OCI-LY3 (cell line): ENCODE measurements around the gene RNH1.

Source experiments
- H2AFZ ChIP-seq: fragments of 200-600, 300-600 bp; shearing (Covaris generic); 2 replicates; pipeline ENCODE4 v1.6.0; 2014; ENCODE audit warnings: antibody characterized with exemption, low read depth, low read length
- H3K27ac ChIP-seq: fragments of 200-600, 300-600 bp; sonication (generic); 2 replicates; pipeline ENCODE4 v1.5.1; 2014; ENCODE audit warnings: mild to moderate bottlenecking, low read length, moderate library complexity, mixed read lengths
- H3K27me3 ChIP-seq: fragments of 200-600, 300-600 bp; sonication (generic); 2 replicates; pipeline ENCODE4 v1.6.1; 2014; ENCODE audit warnings: low read depth, low read length, mixed read lengths
- H3K36me3 ChIP-seq: fragments of 200-600, 300-600 bp; sonication (generic); replicated peaks from 2 replicates; pipeline ENCODE3; 2014; ENCODE audit warnings: low read depth, low read length, mixed read lengths
- H3K4me1 ChIP-seq: fragments of 300-600, 200-600 bp; sonication (generic); 2 replicates; pipeline ENCODE4 v1.6.1; 2014; ENCODE audit warnings: low read length, mixed read lengths
- H3K4me2 ChIP-seq: fragments of 200-600, 300-600 bp; sonication (generic); 2 replicates; pipeline ENCODE4 v1.6.1; 2014; ENCODE audit warnings: low read length, mixed read lengths
- H3K4me3 ChIP-seq: fragments of 300-600, 200-600 bp; sonication (generic); 2 replicates; pipeline ENCODE4 v1.5.1; 2014; ENCODE audit warnings: antibody characterized with exemption, mild to moderate bottlenecking, low read length, moderate library complexity
- H3K79me2 ChIP-seq: fragments of 300-600, 200-600 bp; shearing (Covaris generic); 2 replicates; pipeline ENCODE4 v1.6.1; 2014; ENCODE audit warnings: mild to moderate bottlenecking, low read length, mixed read lengths
- H3K9ac ChIP-seq: fragments of 300-600, 200-600 bp; shearing (Covaris generic); 2 replicates; pipeline ENCODE4 v1.6.0; 2014; ENCODE audit warnings: mild to moderate bottlenecking, low read length, moderate library complexity
- H3K9me3 ChIP-seq: fragments of 200-600, 300-600 bp; shearing (Covaris generic); 2 replicates; pipeline ENCODE4 v1.6.1; 2014; ENCODE audit warnings: low read length, mixed read lengths; ENCODE audit not compliant: insufficient read depth
- H4K20me1 ChIP-seq: fragments of 200-600, 300-600 bp; sonication (generic); 2 replicates; pipeline ENCODE4 v1.6.1; 2016; ENCODE audit warnings: low read length, mixed read lengths; ENCODE audit not compliant: insufficient read depth
- EZH2phosphoT487 ChIP-seq: fragments of 200-600 bp; shearing (Covaris generic); IDR thresholded peaks from 2 replicates; pipeline ENCODE4 v1.6.1; 2018; ENCODE audit warnings: antibody characterized with exemption, mixed run types, low read depth
- TF ChIP-seq, protein P1 (sequence below): fragments of 200-600, 300-600 bp; sonication (generic); IDR thresholded peaks from 2 replicates; pipeline ENCODE4 v1.5.1; 2014; ENCODE audit warnings: antibody characterized with exemption, low read length, low read depth

RNH1 gene

DNA sequence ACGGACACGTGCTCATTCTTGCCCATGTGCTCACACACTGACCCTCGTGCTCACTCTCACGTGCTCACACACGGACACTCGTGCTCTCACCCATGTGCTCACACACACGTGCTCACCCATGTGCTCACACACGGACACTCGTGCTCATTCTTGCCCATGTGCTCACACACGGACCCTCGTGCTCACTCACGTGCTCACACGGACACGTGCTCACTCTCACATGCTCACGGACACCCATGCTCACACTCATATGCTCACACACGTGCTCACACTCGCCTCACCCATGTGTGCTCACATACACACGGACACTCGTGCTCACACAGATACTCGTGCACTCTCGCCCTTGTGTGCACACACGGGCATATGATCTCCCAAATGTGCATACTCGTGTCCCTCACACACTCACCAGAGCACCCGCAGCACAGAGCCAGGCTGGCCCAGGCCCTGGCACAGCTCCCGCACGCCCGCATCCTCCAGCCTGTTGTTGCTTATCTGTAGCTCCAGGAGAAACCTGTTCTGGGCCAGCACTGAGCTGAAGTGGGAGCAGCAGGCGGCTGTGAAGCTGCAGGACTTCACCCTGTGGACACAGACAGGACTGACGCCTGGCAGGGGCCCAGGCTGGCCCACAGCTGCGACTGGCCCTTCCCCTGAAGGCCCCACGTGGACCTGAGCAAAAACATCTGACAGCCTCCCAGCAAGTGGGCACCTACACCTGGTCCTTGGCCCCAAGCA is 9.3 kb downstream of the RNH1 start:
- no peaks in the 10 kb centered on the region for H4K20me1 ChIP-seq
- H3K4me2 ChIP-seq = no peak overlapping the region
- no peak for TF ChIP-seq EZH2phosphoT487
- TF ChIP-seq, protein P1, sequence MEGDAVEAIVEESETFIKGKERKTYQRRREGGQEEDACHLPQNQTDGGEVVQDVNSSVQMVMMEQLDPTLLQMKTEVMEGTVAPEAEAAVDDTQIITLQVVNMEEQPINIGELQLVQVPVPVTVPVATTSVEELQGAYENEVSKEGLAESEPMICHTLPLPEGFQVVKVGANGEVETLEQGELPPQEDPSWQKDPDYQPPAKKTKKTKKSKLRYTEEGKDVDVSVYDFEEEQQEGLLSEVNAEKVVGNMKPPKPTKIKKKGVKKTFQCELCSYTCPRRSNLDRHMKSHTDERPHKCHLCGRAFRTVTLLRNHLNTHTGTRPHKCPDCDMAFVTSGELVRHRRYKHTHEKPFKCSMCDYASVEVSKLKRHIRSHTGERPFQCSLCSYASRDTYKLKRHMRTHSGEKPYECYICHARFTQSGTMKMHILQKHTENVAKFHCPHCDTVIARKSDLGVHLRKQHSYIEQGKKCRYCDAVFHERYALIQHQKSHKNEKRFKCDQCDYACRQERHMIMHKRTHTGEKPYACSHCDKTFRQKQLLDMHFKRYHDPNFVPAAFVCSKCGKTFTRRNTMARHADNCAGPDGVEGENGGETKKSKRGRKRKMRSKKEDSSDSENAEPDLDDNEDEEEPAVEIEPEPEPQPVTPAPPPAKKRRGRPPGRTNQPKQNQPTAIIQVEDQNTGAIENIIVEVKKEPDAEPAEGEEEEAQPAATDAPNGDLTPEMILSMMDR = no peak
- no peaks in the 10 kb centered on the region for H3K27me3 ChIP-seq
- peaks cover 9% of the 10 kb centered on the region; the same call in 1 of the 2 replicates for H3K79me2 ChIP-seq
- H3K36me3 ChIP-seq = peaks cover 55% of the 10 kb centered on the region
- peaks cover 14% of the 10 kb centered on the region for H3K4me1 ChIP-seq
- no peak overlapping the region for H3K27ac ChIP-seq
- H3K4me3 ChIP-seq = no peak overlapping the region
- H3K9me3 ChIP-seq = 0 out of 2 replicates have a peak, but pooled peaks cover 5% of the 10 kb centered on the region
- no peak overlapping the region for H2AFZ ChIP-seq
- H3K9ac ChIP-seq = no peak overlapping the region

DNA sequence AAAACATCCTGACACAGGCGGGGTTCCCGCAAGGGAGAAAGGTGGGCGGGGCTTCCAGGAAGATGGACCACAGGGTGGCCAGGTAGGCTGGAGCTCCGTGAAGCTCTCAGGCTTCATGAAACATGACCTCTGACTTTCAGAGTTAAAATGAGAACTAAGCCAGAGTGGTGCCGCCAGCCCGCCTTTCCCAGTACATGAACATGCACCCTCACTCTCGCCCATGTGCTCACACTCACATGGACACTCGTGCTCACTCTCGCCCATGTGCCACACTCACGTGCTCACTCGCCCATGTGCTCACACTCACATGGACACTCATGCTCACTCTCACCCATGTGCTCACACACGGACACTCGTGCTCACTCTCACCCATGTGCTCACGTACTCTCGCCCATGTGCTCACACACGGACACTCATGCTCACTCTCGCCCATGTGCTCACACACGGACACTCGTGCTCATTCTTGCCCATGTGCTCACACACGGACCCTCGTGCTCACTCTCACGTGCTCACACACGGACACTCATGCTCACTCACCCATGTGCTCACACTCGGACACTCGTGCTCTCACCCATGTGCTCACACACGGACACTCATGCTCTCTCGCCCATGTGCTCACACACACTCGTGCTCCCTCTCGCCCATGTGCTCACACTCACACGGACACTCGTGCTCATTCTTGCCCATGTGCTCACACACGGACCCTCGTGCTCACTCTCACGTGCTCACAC is 10.0 kb downstream of the RNH1 start:
- H3K4me2 ChIP-seq = no peak overlapping the region

DNA sequence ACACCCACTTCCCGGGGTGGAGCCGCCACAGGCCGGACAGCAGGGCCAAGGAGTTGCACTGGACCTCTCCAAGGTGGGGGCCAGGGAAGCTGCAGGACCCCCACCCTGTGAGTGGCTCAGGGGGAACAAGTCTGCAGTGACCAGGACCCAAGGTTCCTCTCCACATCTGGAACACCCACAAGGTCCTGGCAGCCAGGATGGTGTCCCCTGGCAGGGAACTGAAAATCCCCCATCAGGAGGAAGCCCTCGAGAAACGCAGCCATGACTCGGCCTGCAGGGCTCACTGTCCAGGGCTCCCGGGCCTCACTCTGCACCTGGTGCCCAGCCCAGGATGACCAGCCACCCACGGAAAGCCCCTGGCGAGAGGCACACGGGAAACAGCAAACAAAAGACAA is 11.5 kb downstream of the RNH1 start:
- no peak for TF ChIP-seq EZH2phosphoT487
- TF ChIP-seq, protein P1 = no peak
- Histone ChIP-seq H3K4me2 (no peak overlapping the region), H3K27me3 (no peaks in the 10 kb centered on the region), H4K20me1 (no peaks in the 10 kb centered on the region), H3K4me1 (peaks cover 2% of the 10 kb centered on the region), H3K79me2 (no peaks in the 10 kb centered on the region), H3K9me3 (no peaks in the 10 kb centered on the region), H3K4me3 (no peak overlapping the region), H3K9ac (no peak overlapping the region), H2AFZ (no peak overlapping the region), H3K27ac (no peak overlapping the region), H3K36me3 (peaks cover 40% of the 10 kb centered on the region)

More for the DNA sequence above, 10.0 kb downstream of the RNH1 start:
- Histone ChIP-seq H3K27me3 (no peaks in the 10 kb centered on the region), H3K9me3 (0 out of 2 replicates have a peak, but pooled peaks cover 5% of the 10 kb centered on the region), H3K36me3 (peaks cover 55% of the 10 kb centered on the region), H3K4me3 (no peak overlapping the region), H3K27ac (no peak overlapping the region), H3K9ac (no peak overlapping the region), H3K4me1 (peaks cover 9% of the 10 kb centered on the region), H4K20me1 (no peaks in the 10 kb centered on the region), H2AFZ (no peak overlapping the region), H3K79me2 (peaks cover 6% of the 10 kb centered on the region; the same call in 1 of the 2 replicates)
- TF ChIP-seq EZH2phosphoT487 = no peak
- TF ChIP-seq, protein P1 = no peak
